Kidney (tissue), 14 donors: ENCODE results near the gene DVL1. TPM values are rescaled to one million over a fixed set of nuclear protein-coding genes. Genes with fewer than 3 reads are reported as not detected.
A peak's percentile ranks its signal among the peaks of the same experiment; 100 is the strongest.

ENCODE experiments used
- DNase-seq, 5 donors: peaks; one replicate each; pipeline ENCODE4 v3.0.0-alpha.2; 2013 to 2020
- FAIRE-seq: peaks from 2 replicates; lab custom pipeline; 2012; peaks lifted over from hg19 to GRCh38; lab: Jason Lieb, UNC
- H3K27ac ChIP-seq, 2 donors: one replicate each; pipeline ENCODE4 v1.7.0; 2013; ENCODE audit warnings: low read depth in 2 of 2, low read length in 2 of 2, inconsistent platforms in 1 of 2
- H3K27me3 ChIP-seq: one replicate; pipeline ENCODE4 v1.7.1; 2013; ENCODE audit warnings: low read length, inconsistent platforms; ENCODE audit not compliant: control insufficient read depth, insufficient read depth
- H3K36me3 ChIP-seq, 3 donors: one replicate each; pipeline versions ENCODE4 v1.7.0 to v1.7.1; 2013; ENCODE audit warnings: low read length in 3 of 3, control low read depth in 1 of 3, inconsistent platforms in 1 of 3; ENCODE audit not compliant: insufficient read depth in 3 of 3, control insufficient read depth in 2 of 3
- H3K4me1 ChIP-seq, 3 donors: one replicate each; pipeline versions ENCODE4 v1.7.0 to v1.7.1; 2013; ENCODE audit warnings: low read length in 3 of 3, inconsistent platforms in 1 of 3, low read depth in 1 of 3; ENCODE audit not compliant: control insufficient read depth in 2 of 3, insufficient read depth in 2 of 3
- H3K4me3 ChIP-seq, 3 donors: one replicate each; pipeline versions ENCODE4 v1.7.0 to v1.8.1; 2013; ENCODE audit warnings: low read length in 3 of 3, control low read depth in 1 of 3, inconsistent platforms in 1 of 3
- H3K9ac ChIP-seq, 3 donors: one replicate each; pipeline versions ENCODE4 v1.7.0 to v1.7.1; 2013; ENCODE audit warnings: low read length in 3 of 3, control low read depth in 1 of 3, inconsistent platforms in 1 of 3
- H3K9me3 ChIP-seq, 3 donors: one replicate each; pipeline versions ENCODE4 v1.7.0 to v1.7.1; 2013; ENCODE audit warnings: low read length in 3 of 3, control low read depth in 1 of 3, inconsistent platforms in 1 of 3; ENCODE audit not compliant: control insufficient read depth in 2 of 3, insufficient read depth in 1 of 3
- CTCF ChIP-seq: IDR thresholded peaks from 3 replicates; pipeline ENCODE4 v1.5.1; 2012; ENCODE audit warnings: mild to moderate bottlenecking, moderate library complexity, borderline replicate concordance; ENCODE audit not compliant: insufficient read depth; ENCODE audit errors: extremely low read depth
- intact Hi-C: fragments of 100-400 bp; cut with DNase I; formaldehyde crosslinking; loops from one replicate; pipeline ENCODE4 v1.11.1; 2022
- polyA plus RNA-seq: library from polyadenylated mRNA; stranded (reverse); fragments of 350-450 nt; fragmentation: Illumina TruSeq; extraction: RNeasy Lipid Tissue Mini Kit (QIAGEN cat#74804); gene quantifications from one replicate; pipeline ENCODE4 v1.2.3, GENCODE V29; 2014; ENCODE audit warnings: low read depth, low replicate concordance; ENCODE audit not compliant: insufficient read depth
- total RNA-seq: library from RNA; stranded (reverse); fragmentation: NEBNext Ultra II Directional; extraction: Animal tissue kit (Norgen Biotek cat#: 25700); gene quantifications from one replicate; pipeline ENCODE4 v1.2.1, GENCODE V29; 2021
- donor health status: control.
- donor health status: control.
- donor health status: control.
- donor health status: control.
- donor health status: control.
- donor health status: DM: yes; HTN: yes; CAD: no.
- donor health status: Normal renal cell carcinoma (clear cell type).

DVL1 gene
- total and polyA plus RNA-seq, 2 donors from 2014 or later, result 32.5 to 55.0 TPM

- Histone ChIP-seq H3K27me3 (no peaks in the 10 kb centered on the region), H3K9ac (no peak overlapping the region), H3K4me3 (no peak overlapping the region), H3K27ac (no peak overlapping the region), H3K36me3 (no peaks in the 10 kb centered on the region), H3K4me1 (peaks cover 0 to 5% (median 0%) of the 10 kb centered on the region in 3 donors), H3K9me3 (no peaks in the 10 kb centered on the region)
- FAIRE-seq, result no peak
- intact Hi-C loops, result loop anchor here (10.0 kb wide), 1 partner anchor 169 kb away; no protein-coding TSS in a partner anchor
- peak in 2 of 5 donors; percentile 48 to 78 for DNase-seq
- TF ChIP-seq CTCF, result no peak
Measured at GRCh38 chr1:1293263-1294249, 55.7 kb downstream of the DVL1 start.

GRCh38 chr1:1292851-1293250, 56.4 kb downstream of the DVL1 start:
- intact Hi-C loops, result loop anchor here (10.0 kb wide), 1 partner anchor 168 kb away; no protein-coding TSS in a partner anchor
- no peak for FAIRE-seq
- H3K36me3 ChIP-seq, result no peaks in the 10 kb centered on the region
- peaks cover 0 to 5% (median 0%) of the 10 kb centered on the region in 3 donors for H3K4me1 ChIP-seq
- no peaks in the 10 kb centered on the region for H3K9me3 ChIP-seq
- H3K4me3 ChIP-seq, result no peak overlapping the region
- no peaks in the 10 kb centered on the region for H3K27me3 ChIP-seq
- no peak for DNase-seq
- no peak overlapping the region for H3K9ac ChIP-seq
- no peak overlapping the region for H3K27ac ChIP-seq
- no peak for TF ChIP-seq CTCF

GRCh38 chr1:1292442-1292779, 56.8 kb downstream of the DVL1 start:
- FAIRE-seq, result no peak
- intact Hi-C loops, result loop anchor here (10.0 kb wide), 1 partner anchor 168 kb away; no protein-coding TSS in a partner anchor

More at GRCh38 chr1:1292442-1292779, 56.8 kb downstream of the DVL1 start:
- Histone ChIP-seq H3K9ac (no peak overlapping the region), H3K36me3 (no peaks in the 10 kb centered on the region), H3K4me3 (no peak overlapping the region), H3K9me3 (no peaks in the 10 kb centered on the region), H3K27ac (no peak overlapping the region), H3K27me3 (no peaks in the 10 kb centered on the region), H3K4me1 (peaks cover 0 to 5% (median 0%) of the 10 kb centered on the region in 3 donors)
- no peak for DNase-seq
- TF ChIP-seq CTCF, result no peak
